Osteocyte (in vitro differentiated cells): ENCODE results near the gene EIF2B5. TPM values are rescaled to one million over a fixed set of nuclear protein-coding genes. Genes with fewer than 3 reads are reported as not detected.

Experiments
- DNase-seq: peaks from one replicate; pipeline ENCODE4 v3.0.0; 2021; ENCODE audit warnings: mixed read lengths; ENCODE audit not compliant: unreplicated experiment; ENCODE audit errors: extremely low spot score
- H3K27ac Mint-ChIP-seq: one replicate; pipeline ENCODE4 v1.8.0; 2021; ENCODE audit warnings: mild to moderate bottlenecking, mixed read lengths; ENCODE audit not compliant: unreplicated experiment
- H3K27me3 Mint-ChIP-seq: one replicate; pipeline ENCODE4 v1.8.0; 2021; ENCODE audit warnings: mixed read lengths; ENCODE audit not compliant: unreplicated experiment
- H3K36me3 Mint-ChIP-seq: one replicate; pipeline ENCODE4 v1.8.0; 2021; ENCODE audit warnings: mixed read lengths; ENCODE audit not compliant: unreplicated experiment
- H3K4me1 Mint-ChIP-seq: one replicate; pipeline ENCODE4 v1.8.0; 2021; ENCODE audit warnings: mixed read lengths; ENCODE audit not compliant: unreplicated experiment
- H3K4me3 Mint-ChIP-seq: one replicate; pipeline ENCODE4 v1.8.0; 2021; ENCODE audit warnings: mild to moderate bottlenecking, moderate library complexity, mixed read lengths; ENCODE audit not compliant: unreplicated experiment
- H3K9me3 Mint-ChIP-seq: one replicate; pipeline ENCODE4 v1.8.0; 2021; ENCODE audit warnings: mixed read lengths; ENCODE audit not compliant: unreplicated experiment
- total RNA-seq: library from RNA; stranded (reverse); gene quantifications from 2 replicates; pipeline ENCODE4 v1.2.1, GENCODE V29; 2021
- TF ChIP-seq, protein P1 (sequence below): fragments of 200-600 bp; sonication (generic); IDR thresholded peaks from 2 replicates; pipeline ENCODE4 v1.5.0; 2021; ENCODE audit warnings: antibody characterized with exemption, mild to moderate bottlenecking, moderate library complexity

Gene EIF2B5
- total RNA-seq, 1 donor from 2014 or later: 30.3 TPM

DNA sequence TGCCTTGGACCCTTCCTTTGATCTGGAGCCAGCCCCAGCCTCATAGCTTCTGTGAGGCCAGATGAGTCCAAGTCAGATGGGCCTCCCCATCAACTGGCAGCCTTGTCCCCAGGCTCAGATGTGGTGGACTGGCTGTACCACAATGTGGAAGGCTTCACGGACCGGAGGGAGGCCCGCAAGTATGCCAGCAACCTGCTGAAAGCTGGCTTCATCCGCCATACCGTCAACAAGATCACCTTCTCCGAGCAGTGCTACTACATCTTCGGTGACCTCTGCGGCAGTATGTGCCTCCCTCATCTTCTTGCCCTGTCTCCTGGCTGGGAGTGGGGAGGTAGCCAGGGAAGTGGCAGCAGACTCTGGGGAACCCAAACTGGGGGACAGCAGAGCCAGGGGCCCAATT is 32.6 kb downstream of the EIF2B5 start:
- Mint-ChIP-seq H3K4me1 (peaks cover 44% of the 10 kb centered on the region), H3K36me3 (peaks cover 42% of the 10 kb centered on the region), H3K27me3 (no peaks in the 10 kb centered on the region), H3K9me3 (no peaks in the 10 kb centered on the region), H3K27ac (peak overlapping the region; percentile 77), H3K4me3 (no peak overlapping the region)
- TF ChIP-seq, protein P1, sequence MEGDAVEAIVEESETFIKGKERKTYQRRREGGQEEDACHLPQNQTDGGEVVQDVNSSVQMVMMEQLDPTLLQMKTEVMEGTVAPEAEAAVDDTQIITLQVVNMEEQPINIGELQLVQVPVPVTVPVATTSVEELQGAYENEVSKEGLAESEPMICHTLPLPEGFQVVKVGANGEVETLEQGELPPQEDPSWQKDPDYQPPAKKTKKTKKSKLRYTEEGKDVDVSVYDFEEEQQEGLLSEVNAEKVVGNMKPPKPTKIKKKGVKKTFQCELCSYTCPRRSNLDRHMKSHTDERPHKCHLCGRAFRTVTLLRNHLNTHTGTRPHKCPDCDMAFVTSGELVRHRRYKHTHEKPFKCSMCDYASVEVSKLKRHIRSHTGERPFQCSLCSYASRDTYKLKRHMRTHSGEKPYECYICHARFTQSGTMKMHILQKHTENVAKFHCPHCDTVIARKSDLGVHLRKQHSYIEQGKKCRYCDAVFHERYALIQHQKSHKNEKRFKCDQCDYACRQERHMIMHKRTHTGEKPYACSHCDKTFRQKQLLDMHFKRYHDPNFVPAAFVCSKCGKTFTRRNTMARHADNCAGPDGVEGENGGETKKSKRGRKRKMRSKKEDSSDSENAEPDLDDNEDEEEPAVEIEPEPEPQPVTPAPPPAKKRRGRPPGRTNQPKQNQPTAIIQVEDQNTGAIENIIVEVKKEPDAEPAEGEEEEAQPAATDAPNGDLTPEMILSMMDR: no peak
- no peak for DNase-seq

DNA sequence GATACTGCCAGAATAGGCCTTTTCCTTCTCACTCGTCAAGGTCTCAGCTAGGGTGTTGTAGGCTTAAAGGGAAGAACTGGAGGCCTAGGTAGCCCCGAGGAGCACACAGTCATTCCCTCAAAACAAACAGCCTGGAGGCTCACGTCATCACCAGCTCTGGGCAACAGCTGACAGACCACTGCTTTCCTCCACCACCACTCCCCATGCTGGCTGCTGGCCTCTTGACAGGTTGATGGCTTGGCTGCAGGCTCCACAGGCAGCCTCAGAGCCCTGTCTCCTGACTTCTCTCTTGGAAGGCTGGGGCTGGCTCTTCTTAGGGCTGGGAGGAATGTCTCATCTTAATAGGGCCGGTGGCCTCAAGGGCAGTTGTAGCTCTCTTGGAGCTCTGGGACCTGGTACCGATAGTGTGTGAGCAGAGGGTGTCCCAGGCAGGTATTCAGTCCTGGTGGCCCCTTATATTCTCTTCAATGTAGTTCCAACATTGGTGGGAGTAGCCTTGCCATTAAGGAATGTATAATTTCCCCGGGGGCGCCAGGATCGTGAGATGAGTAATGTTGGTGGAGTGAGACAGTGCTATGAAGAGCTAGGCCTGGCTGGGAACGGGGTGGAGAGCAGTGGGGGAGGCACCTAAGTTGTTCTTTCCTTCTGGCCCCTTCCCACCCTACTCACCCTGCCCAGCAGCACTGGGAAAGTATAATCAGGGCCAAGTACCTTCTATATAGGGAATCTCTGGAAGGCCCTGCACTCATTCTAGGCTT is 33.4 kb downstream of the EIF2B5 start:
- no peak overlapping the region for H3K4me3 Mint-ChIP-seq
- H3K9me3 Mint-ChIP-seq: no peaks in the 10 kb centered on the region
- TF ChIP-seq, protein P1: no peak
- H3K27me3 Mint-ChIP-seq: no peaks in the 10 kb centered on the region
- peak overlapping the region; percentile 77 for H3K27ac Mint-ChIP-seq
- H3K4me1 Mint-ChIP-seq: peaks cover 48% of the 10 kb centered on the region
- H3K36me3 Mint-ChIP-seq: peaks cover 41% of the 10 kb centered on the region
- no peak for DNase-seq

DNA sequence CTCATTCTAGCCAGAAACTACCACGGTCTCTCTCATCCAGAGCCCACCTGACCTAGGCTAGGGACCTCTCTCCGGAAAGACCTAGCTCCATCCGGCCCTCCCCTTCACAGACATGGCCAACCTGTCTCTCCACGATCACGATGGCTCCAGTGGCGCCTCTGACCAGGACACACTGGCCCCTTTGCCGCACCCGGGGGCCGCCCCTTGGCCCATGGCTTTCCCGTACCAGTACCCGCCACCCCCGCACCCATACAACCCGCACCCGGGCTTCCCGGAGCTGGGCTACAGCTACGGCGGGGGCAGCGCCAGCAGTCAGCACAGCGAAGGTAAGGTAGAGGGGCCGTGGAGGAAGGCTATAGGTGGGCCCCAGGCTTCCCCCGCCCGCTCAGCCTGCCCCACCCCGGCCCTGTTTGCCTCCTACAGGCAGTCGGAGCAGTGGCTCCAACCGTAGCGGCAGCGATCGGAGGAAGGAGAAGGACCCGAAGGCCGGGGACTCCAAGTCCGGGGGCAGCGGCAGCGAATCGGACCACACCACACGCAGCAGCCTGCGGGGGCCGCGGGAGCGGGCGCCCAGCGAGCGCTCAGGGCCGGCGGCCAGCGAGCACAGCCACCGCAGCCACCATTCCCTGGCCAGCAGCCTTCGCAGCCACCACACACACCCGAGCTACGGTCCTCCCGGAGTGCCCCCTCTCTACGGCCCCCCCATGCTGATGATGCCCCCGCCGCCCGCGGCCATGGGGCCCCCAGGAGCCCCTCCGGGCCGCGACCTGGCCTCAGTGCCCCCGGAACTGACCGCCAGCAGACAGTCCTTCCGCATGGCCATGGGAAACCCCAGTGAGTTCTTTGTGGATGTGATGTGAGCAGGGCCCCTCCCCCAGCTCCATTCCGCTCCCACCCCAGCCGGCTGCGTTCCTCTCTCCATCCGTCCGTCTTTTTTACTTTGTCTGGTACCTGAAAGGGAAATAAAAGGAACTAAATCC is 35.0 kb downstream of the EIF2B5 start:
- H3K9me3 Mint-ChIP-seq: no peaks in the 10 kb centered on the region
- peaks cover 26% of the 10 kb centered on the region for H3K36me3 Mint-ChIP-seq
- DNase-seq: no peak
- no peak overlapping the region for H3K27ac Mint-ChIP-seq
- TF ChIP-seq, protein P1: no peak
- H3K4me1 Mint-ChIP-seq: peaks cover 56% of the 10 kb centered on the region
- H3K27me3 Mint-ChIP-seq: no peaks in the 10 kb centered on the region
- no peak overlapping the region for H3K4me3 Mint-ChIP-seq

DNA sequence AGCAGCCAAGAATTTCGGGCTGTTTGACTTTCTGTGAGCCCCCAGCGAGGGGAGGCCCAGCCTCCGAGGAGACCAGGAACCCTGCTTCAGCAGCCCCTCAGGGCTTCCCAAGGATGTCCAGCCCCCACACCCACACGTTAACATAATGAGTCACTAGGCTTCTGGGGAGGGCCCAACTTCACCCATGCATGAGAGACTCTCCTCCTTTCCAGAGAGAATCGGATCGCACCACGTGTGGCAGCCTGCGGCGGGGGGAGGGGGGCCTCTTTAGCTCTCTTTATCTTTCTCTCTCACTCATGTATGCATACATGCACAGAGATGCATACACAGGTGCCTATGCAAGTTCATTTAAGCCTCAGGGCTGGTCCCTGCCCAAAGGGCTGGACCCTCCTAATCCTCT is 36.4 kb downstream of the EIF2B5 start:
- Mint-ChIP-seq H3K4me1 (peaks cover 69% of the 10 kb centered on the region), H3K9me3 (no peaks in the 10 kb centered on the region), H3K27me3 (no peaks in the 10 kb centered on the region), H3K27ac (peak overlapping the region; percentile 89), H3K4me3 (peak overlapping the region; percentile 34), H3K36me3 (peaks cover 23% of the 10 kb centered on the region)
- TF ChIP-seq, protein P1: no peak
- DNase-seq: no peak
